GM10266 (cell line): ENCODE data around the gene MAP1LC3B.

Experiments used
- DNase-seq: peaks from one replicate; pipeline ENCODE4 v3.0.0; 2012; ENCODE audit errors: extremely low spot score
- TF ChIP-seq, protein P1 (sequence below): IDR thresholded peaks from 2 replicates; pipeline ENCODE4 v1.5.1; 2012; ENCODE audit warnings: mild to moderate bottlenecking, low read depth; ENCODE audit not compliant: control insufficient read depth, insufficient read depth; ENCODE audit errors: missing control alignments

Gene MAP1LC3B

DNA sequence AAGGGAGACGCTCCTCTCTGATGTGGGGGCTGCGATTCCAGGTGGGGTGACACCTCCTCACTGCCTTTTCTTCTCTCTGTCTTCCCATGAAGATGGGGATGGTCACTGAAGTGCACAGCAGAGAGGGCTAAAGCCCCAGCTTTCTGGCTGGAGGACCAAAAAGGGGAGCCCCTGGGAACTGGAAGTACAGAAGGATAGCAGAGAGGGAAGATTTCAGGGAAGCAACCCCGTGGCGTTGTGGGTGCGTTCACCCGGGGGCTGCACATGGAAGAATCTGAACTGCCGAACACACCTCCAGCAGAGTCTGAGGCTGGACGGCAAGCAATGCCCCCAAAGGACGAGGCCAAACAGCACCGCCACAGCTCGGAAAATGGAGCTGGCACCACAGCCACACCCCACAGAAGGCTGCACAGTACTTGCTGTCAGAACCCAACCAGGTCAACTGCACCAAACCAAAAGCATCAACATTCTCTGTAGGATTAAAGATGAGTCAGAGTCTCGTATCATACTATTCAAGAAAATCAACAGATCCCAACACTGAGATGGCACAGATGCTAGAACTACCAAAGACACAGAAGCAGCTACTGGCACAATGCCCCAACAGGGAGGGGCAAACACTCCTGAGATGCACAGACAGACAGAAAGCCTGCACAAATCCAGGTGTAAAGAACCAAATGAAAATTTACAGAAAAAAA, 49.9 kb downstream of the MAP1LC3B start:
- TF ChIP-seq, protein P1, sequence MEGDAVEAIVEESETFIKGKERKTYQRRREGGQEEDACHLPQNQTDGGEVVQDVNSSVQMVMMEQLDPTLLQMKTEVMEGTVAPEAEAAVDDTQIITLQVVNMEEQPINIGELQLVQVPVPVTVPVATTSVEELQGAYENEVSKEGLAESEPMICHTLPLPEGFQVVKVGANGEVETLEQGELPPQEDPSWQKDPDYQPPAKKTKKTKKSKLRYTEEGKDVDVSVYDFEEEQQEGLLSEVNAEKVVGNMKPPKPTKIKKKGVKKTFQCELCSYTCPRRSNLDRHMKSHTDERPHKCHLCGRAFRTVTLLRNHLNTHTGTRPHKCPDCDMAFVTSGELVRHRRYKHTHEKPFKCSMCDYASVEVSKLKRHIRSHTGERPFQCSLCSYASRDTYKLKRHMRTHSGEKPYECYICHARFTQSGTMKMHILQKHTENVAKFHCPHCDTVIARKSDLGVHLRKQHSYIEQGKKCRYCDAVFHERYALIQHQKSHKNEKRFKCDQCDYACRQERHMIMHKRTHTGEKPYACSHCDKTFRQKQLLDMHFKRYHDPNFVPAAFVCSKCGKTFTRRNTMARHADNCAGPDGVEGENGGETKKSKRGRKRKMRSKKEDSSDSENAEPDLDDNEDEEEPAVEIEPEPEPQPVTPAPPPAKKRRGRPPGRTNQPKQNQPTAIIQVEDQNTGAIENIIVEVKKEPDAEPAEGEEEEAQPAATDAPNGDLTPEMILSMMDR, result no peak
- no peak for DNase-seq

DNA sequence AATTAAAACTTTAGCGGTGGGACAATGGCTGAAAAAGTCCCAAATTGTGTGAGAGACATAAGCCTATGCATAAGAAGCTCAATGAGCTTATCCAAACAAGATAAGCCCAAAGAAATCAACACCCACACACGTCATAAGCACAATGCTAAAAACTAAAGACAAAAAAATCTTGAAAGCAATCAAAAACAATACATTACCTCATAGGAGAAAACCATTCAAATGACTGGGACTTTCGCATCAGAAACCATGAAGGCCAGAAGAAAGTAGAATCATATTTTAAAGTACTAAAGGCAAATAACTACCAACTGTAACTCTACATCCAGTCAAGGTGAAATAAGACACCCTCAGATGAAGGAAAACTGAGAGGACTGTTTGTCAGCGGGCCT, 50.4 kb downstream of the MAP1LC3B start:
- TF ChIP-seq, protein P1, result no peak

DNA sequence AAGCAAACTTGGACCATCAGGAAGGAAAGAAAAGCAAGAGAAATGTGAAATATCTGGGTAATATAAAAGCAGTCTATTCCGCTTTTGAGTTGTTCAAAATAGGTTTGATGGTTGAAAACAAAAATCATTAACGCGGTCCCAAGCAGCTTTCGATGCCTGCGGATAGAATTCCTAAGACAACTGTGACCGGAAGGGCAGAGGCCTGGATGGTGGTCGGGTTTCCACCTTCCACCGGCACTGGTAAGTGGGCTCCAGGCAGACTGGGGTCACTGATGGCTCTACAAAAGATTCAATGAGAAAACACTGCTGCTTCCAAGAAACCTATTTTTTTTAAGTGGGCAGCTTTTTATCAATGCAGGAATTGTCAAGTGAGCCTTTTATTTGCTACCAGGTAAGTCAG, 50.9 kb downstream of the MAP1LC3B start:
- DNase-seq, result no peak
- TF ChIP-seq, protein P1, result no peak

More for the DNA sequence above, 50.4 kb downstream of the MAP1LC3B start:
- DNase-seq, result no peak

DNA sequence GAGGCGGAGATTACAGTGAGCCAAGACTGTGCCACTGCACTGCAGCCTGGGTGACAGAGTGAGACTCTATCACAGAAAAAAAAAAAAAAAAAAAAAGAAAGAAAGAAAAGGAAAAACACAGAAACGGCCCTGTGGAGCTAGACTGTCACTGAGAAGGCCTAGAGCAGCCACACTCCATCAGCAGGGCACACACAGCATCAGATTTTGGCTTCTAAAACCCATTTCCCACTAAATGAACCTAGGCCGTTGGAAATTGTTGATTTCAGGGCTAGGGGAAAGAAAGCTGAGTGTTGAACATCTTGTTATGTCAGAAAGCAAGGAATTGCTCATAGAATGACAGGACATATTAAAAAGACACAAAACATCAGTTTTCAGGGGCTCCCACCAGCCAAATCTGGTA, 51.8 kb downstream of the MAP1LC3B start:
- DNase-seq, result no peak
- TF ChIP-seq, protein P1, result no peak

DNA sequence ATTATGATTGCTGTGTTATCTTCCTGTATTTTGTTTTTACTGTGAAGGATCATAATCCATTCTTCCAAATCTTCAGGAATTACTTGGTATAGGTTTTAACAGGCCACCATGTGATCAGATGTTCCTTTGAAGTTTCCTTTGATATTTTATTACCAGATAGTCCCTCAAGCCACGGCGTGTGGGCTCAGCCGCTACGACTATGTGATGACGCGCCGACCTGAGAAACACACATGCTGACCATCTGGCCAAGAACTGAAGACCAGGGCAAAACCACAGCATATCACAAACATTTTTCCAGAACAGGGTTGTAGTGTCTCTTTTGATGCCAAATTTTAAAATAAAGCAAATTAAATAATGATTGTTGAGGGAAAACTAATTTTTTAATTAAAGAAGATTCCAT, 53.4 kb downstream of the MAP1LC3B start:
- no peak for DNase-seq
- TF ChIP-seq, protein P1, result no peak

DNA sequence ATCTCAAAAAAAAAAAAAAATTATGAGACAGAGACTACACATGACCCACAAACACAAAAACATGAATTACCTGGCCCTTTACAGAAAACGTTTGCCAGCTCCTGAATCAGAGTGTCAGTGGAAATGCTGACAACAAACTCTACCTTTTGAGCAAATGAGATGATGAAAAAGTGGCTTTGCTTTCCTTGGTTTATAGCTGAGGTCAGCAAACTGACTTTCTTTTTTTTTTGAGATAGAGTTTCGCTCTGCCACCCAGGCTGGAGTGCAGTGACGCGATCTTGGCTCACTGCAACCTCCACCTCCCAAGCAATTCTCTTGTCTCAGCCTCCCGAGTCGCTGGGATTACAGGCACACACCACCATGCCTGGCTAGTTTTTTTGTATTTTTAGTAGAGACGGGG, 54.3 kb downstream of the MAP1LC3B start:
- DNase-seq, result no peak

DNA sequence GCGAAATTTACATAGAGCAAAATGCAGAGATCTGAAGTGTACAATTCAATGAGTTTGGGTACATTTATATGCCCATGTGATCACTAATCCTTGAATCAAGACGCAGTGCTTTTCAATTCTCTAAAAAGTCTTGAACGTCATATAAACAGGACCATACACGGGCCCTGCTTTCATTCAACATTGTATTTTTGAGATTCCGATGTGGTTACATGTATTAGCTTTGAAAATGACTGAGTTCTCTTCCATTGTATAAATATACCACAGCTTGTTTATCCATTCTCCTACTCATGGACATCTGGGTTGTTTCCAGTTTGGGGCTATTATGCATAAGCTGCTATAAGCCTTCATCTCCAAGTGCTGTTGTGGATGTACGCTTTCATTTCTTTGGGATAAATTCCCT, 55.2 kb downstream of the MAP1LC3B start:
- TF ChIP-seq, protein P1, result no peak
- no peak for DNase-seq

More for the DNA sequence above, 54.3 kb downstream of the MAP1LC3B start:
- TF ChIP-seq, protein P1, result no peak
